HepG2 (cell line): ENCODE data around the gene TSLP. TPM values are rescaled to one million over a fixed set of nuclear protein-coding genes. Genes with fewer than 3 reads are reported as not detected.

ENCODE experiments used
- ATAC-seq: fragments of 200-7000 bp; cut with Tn5 transposase; 3 replicates; pipeline ENCODE4 v1.9.1; 2020; ENCODE audit warnings: mild to moderate bottlenecking, moderate library complexity
- BruUV-seq: library from RNA; stranded (reverse); fragments of 400-500 nt; replicated peaks from 2 replicates; lab custom pipeline; 2021; lab: Mats Ljungman, UMichigan
- CTCF ChIA-PET: fragments of 300-600 bp; formaldehyde crosslinking; extraction: SDS; loops from one replicate; lab custom pipeline; 2021; ENCODE audit warnings: low total read pairs, inconsistent platforms, low intra/inter-chr PET ratio; lab: Yijun Ruan, JAX
- POLR2A ChIA-PET: fragments of 350-600 bp; sonication (Branson Sonifier 250); formaldehyde crosslinking; loops from one replicate; lab custom pipeline; 2020; ENCODE audit warnings: antibody characterized with exemption, inconsistent platforms; lab: Yijun Ruan, JAX
- DNase-seq: peaks from one replicate; pipeline ENCODE4 v3.0.0-alpha.2; 2015; ENCODE audit warnings: low spot score
- FAIRE-seq: peaks from 3 replicates; lab custom pipeline; 2011; peaks lifted over from hg19 to GRCh38; lab: Jason Lieb, UNC
- H2AFZ ChIP-seq: one replicate; pipeline ENCODE4 v1.6.1; 2011; ENCODE audit warnings: low read length, inconsistent platforms
- H3K27ac ChIP-seq: fragments of 300-600 bp; 3 replicates; pipeline ENCODE4 v1.8.0; 2011; ENCODE audit warnings: mixed run types, mild to moderate bottlenecking, mixed read lengths, low read length, inconsistent platforms; ENCODE audit not compliant: insufficient read depth; ENCODE audit errors: extremely low read length
- H3K27me3 ChIP-seq, 2 experiments: fragments of 200-600 bp in 1 of 2; 2 replicates in 1 of 2; 3 replicates in 1 of 2; pipeline versions ENCODE4 v1.6.0 to v1.8.0; 2011; ENCODE audit warnings: low read length in 2 of 2, mild to moderate bottlenecking in 2 of 2, moderate library complexity in 2 of 2, inconsistent platforms in 1 of 2; ENCODE audit not compliant: insufficient read depth in 2 of 2, control insufficient read depth in 1 of 2
- H3K36me3 ChIP-seq, 2 experiments: fragments of 200-600 bp in 1 of 2; replicated peaks in 1 of 2; 2 replicates in 1 of 2; 3 replicates in 1 of 2; pipeline versions ENCODE4 v1.5.1 to v1.8.0; 2011; ENCODE audit warnings: low read length in 2 of 2, inconsistent platforms in 1 of 2; ENCODE audit not compliant: insufficient read depth in 2 of 2, control insufficient read depth in 1 of 2
- H3K4me1 ChIP-seq: 2 replicates; pipeline ENCODE4 v1.5.1; 2012; ENCODE audit warnings: low read length, inconsistent platforms; ENCODE audit not compliant: insufficient read depth
- H3K4me2 ChIP-seq: 2 replicates; pipeline ENCODE4 v1.6.0; 2011; ENCODE audit warnings: low read depth, low read length, inconsistent platforms
- H3K4me3 ChIP-seq, 3 experiments: fragments of 200-600 bp in 1 of 3; sonication (generic), shearing (Covaris generic) in 1 of 3; replicated peaks in 1 of 3; 2 replicates each; pipeline ENCODE4 v1.5.1; 2011 to 2016; ENCODE audit warnings: low read length in 3 of 3, inconsistent platforms in 2 of 3, low read depth in 2 of 3, mild to moderate bottlenecking in 2 of 3, control low read depth in 1 of 3, mixed read lengths in 1 of 3; ENCODE audit not compliant: insufficient read depth in 1 of 3
- H3K79me2 ChIP-seq: one replicate; pipeline ENCODE4 v1.6.1; 2011; ENCODE audit warnings: low read length, inconsistent platforms; ENCODE audit not compliant: insufficient read depth
- H3K9ac ChIP-seq: 2 replicates; pipeline ENCODE4 v1.6.0; 2011; ENCODE audit warnings: mild to moderate bottlenecking, low read depth, low read length, inconsistent platforms; ENCODE audit not compliant: insufficient read depth
- H3K9me3 ChIP-seq: 2 replicates; pipeline ENCODE4 v1.5.1; 2012; ENCODE audit warnings: mild to moderate bottlenecking, low read length
- H4K20me1 ChIP-seq: 2 replicates; pipeline ENCODE4 v1.6.0; 2011; ENCODE audit warnings: inconsistent platforms, mild to moderate bottlenecking, low read length, moderate library complexity; ENCODE audit not compliant: insufficient read depth
- FOSL1 ChIP-seq: sonication (generic); formaldehyde crosslinking; IDR thresholded peaks from 2 replicates; pipeline ENCODE4 v1.9.0; 2021; ENCODE audit warnings: missing genetic modification reagents, borderline replicate concordance
- JARID2 ChIP-seq: sonication (generic); formaldehyde crosslinking; IDR thresholded peaks from 2 replicates; pipeline ENCODE4 v1.8.1; 2023; ENCODE audit warnings: missing genetic modification reagents, inconsistent platforms; ENCODE audit not compliant: insufficient replicate concordance
- KAT8 ChIP-seq: IDR thresholded peaks from 2 replicates; pipeline ENCODE4 v1.6.1; 2016; ENCODE audit warnings: missing genetic modification reagents, missing compliant biosample characterization
- MXI1 ChIP-seq: IDR thresholded peaks from 3 replicates; pipeline ENCODE4 v1.6.1; 2012; ENCODE audit warnings: low read depth, low read length, inconsistent platforms, borderline replicate concordance
- NCOR1 ChIP-seq: fragments of 200-600 bp; sonication (generic); IDR thresholded peaks from 2 replicates; pipeline ENCODE4 v1.7.0; 2017; ENCODE audit warnings: antibody characterized with exemption, low read length, borderline replicate concordance
- REXO4 ChIP-seq: sonication (generic); formaldehyde crosslinking; IDR thresholded peaks from 2 replicates; pipeline ENCODE4 v1.8.0; 2022; ENCODE audit warnings: missing genetic modification reagents, mild to moderate bottlenecking, borderline replicate concordance
- TCF7L2 ChIP-seq: IDR thresholded peaks from 2 replicates; pipeline ENCODE4 v1.6.1; 2011; ENCODE audit warnings: mild to moderate bottlenecking, low read depth, low read length, moderate library complexity
- ZNF24 ChIP-seq: fragments of 450-650 bp; IDR thresholded peaks from 2 replicates; pipeline ENCODE4 v1.6.1; 2017; ENCODE audit warnings: antibody characterized with exemption, mild to moderate bottlenecking
- ZNF44 ChIP-seq: sonication (generic); formaldehyde crosslinking; IDR thresholded peaks from 2 replicates; pipeline ENCODE4 v1.5.1; 2020; ENCODE audit warnings: mild to moderate bottlenecking, missing genetic modification reagents
- ZSCAN20 ChIP-seq: sonication (generic); formaldehyde crosslinking; IDR thresholded peaks from 2 replicates; pipeline ENCODE4 v1.4.0; 2020; ENCODE audit warnings: missing genetic modification reagents, mild to moderate bottlenecking, borderline replicate concordance
- WGBS: methylation state at CpG from one replicate; pipeline ENCODE4 v1.1.6; 2017; ENCODE audit warnings: low lambda C conversion rate; 5-methylcytosine and 5-hydroxymethylcytosine counted together
- in situ Hi-C: cut with HindIII; loops from 2 replicates; pipeline ENCODE4 v1.10.0; 2017; ENCODE audit warnings: low pct_unique_long_range_greater_than_20kb; ENCODE audit not compliant: extremely low pct_ligation_motif_present
- intact Hi-C: fragments of 100-400 bp; cut with micrococcal nuclease; formaldehyde crosslinking; loops from one replicate; pipeline ENCODE4 v1.10.0; 2022; ENCODE audit not compliant: unreplicated experiment
- polyA plus RNA-seq, 8 experiments: library from polyadenylated mRNA; depleted of rRNA in 3 of 8; stranded (reverse) in 7 of 8; unstranded in 1 of 8; fragments of >200 nt; fragmentation: Illumina TruSeq in 4 of 8; extraction: Trizol in 4 of 8; gene quantifications; 2 replicates each; pipeline versions ENCODE4 v1.2.1 to v1.2.3, GENCODE V29; 2011 to 2016; ENCODE audit warnings: low read depth in 4 of 8, missing spikeins in 1 of 8, mixed read lengths in 1 of 8; ENCODE audit not compliant: insufficient read depth in 1 of 8
- total RNA-seq, 5 experiments: library from RNA; depleted of rRNA; stranded (reverse); fragments of >200 nt; fragmentation: Illumina TruSeq; extraction: Trizol; gene quantifications; 2 replicates each; pipeline ENCODE4 v1.2.3, GENCODE V29; 2016; ENCODE audit warnings: low read depth in 1 of 5
- TF ChIP-seq, protein P1 (sequence below): sonication (generic); formaldehyde crosslinking; IDR thresholded peaks from 2 replicates; pipeline ENCODE4 v1.4.0; 2020; ENCODE audit warnings: mild to moderate bottlenecking, missing genetic modification reagents
- TF ChIP-seq, protein P2 (sequence below): sonication (generic); formaldehyde crosslinking; IDR thresholded peaks from 2 replicates; pipeline ENCODE4 v1.5.1; 2020; ENCODE audit warnings: missing genetic modification reagents, mild to moderate bottlenecking, borderline replicate concordance
- TF ChIP-seq, protein P3 (sequence below): sonication (generic); formaldehyde crosslinking; IDR thresholded peaks from 2 replicates; pipeline ENCODE4 v1.4.0; 2020; ENCODE audit warnings: mild to moderate bottlenecking, missing genetic modification reagents, borderline replicate concordance
- TF ChIP-seq, protein P4 (sequence below): sonication (generic); formaldehyde crosslinking; IDR thresholded peaks from 2 replicates; pipeline ENCODE4 v1.4.0; 2020; ENCODE audit warnings: missing genetic modification reagents, borderline replicate concordance

TSLP gene
- total and polyA plus RNA-seq, 2 of the 13 experiments (the other 11 are each of a cell fraction or from before 2014, with no cell fraction given), result not detected

DNA sequence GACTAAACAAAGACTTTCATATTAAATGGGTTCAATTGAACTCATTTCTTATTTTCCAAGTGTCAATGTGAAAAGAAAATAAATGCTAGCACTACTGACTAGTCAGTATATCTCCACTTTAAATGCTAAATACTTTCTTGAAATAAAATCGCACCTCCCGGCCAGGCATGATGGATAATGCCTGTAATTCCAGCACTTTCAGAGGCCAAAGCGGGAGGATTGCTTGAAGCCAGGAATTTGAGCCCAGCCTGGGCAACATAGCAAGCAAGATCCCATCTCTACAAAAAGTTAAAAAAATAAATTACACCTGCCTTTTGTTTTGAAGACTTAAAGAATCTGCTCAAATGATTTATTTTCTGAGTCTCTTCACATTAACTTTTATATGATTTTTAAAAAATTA is 55.4 kb downstream of the TSLP start:
- Histone ChIP-seq H3K4me3 (no peak overlapping the region), H3K4me2 (no peak overlapping the region), H3K79me2 (no peaks in the 10 kb centered on the region), H3K9me3 (no peaks in the 10 kb centered on the region), H3K27me3 (no peaks in the 10 kb centered on the region; a peak in 1 of 5 replicates), H3K36me3 (peaks cover 4 to 27% of the 10 kb centered on the region in 2 experiments; a peak in 3 of 5 replicates), H2AFZ (no peak overlapping the region), H3K4me1 (no peaks in the 10 kb centered on the region), H3K27ac (no peak overlapping the region), H3K9ac (no peak overlapping the region), H4K20me1 (no peaks in the 10 kb centered on the region)
- FAIRE-seq (no peak), ATAC-seq (no peak), DNase-seq (no peak)
- BruUV-seq, result no TSS peak
- in situ Hi-C loops (no loop called here), intact Hi-C loops (no loop called here)
- CTCF ChIA-PET, result no interaction called here
- POLR2A ChIA-PET, result no interaction called here
- 94% methylated on average over 3 of the region's 3 CpGs for WGBS
- TF ChIP-seq ZNF24 (no peak), TCF7L2 (no peak), KAT8 (CRISPR knock-in tag) (no peak), JARID2 (CRISPR knock-in tag) (no peak), FOSL1 (no peak), ZNF44 (CRISPR knock-in tag) (no peak), REXO4 (no peak), NCOR1 (no peak), ZSCAN20 (no peak), MXI1 (no peak)
- TF ChIP-seq, protein P1, sequence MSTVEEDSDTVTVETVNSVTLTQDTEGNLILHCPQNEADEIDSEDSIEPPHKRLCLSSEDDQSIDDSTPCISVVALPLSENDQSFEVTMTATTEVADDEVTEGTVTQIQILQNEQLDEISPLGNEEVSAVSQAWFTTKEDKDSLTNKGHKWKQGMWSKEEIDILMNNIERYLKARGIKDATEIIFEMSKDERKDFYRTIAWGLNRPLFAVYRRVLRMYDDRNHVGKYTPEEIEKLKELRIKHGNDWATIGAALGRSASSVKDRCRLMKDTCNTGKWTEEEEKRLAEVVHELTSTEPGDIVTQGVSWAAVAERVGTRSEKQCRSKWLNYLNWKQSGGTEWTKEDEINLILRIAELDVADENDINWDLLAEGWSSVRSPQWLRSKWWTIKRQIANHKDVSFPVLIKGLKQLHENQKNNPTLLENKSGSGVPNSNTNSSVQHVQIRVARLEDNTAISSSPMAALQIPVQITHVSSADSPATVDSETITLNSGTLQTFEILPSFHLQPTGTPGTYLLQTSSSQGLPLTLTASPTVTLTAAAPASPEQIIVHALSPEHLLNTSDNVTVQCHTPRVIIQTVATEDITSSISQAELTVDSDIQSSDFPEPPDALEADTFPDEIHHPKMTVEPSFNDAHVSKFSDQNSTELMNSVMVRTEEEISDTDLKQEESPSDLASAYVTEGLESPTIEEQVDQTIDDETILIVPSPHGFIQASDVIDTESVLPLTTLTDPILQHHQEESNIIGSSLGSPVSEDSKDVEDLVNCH (CRISPR knock-in tag), result no peak
- TF ChIP-seq, protein P2, sequence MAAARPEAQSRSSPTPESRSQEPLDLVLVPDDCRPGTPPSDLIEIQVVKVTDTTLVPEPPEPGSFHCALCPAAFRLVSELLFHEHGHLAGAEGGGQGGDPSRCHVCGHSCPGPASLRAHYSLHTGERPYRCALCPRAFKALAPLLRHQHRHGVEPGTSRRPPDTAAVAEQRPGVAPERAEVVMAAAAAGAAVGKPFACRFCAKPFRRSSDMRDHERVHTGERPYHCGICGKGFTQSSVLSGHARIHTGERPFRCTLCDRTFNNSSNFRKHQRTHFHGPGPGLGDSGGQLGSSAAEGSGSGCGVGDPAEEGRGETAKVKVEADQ (CRISPR knock-in tag), result no peak
- TF ChIP-seq, protein P3, sequence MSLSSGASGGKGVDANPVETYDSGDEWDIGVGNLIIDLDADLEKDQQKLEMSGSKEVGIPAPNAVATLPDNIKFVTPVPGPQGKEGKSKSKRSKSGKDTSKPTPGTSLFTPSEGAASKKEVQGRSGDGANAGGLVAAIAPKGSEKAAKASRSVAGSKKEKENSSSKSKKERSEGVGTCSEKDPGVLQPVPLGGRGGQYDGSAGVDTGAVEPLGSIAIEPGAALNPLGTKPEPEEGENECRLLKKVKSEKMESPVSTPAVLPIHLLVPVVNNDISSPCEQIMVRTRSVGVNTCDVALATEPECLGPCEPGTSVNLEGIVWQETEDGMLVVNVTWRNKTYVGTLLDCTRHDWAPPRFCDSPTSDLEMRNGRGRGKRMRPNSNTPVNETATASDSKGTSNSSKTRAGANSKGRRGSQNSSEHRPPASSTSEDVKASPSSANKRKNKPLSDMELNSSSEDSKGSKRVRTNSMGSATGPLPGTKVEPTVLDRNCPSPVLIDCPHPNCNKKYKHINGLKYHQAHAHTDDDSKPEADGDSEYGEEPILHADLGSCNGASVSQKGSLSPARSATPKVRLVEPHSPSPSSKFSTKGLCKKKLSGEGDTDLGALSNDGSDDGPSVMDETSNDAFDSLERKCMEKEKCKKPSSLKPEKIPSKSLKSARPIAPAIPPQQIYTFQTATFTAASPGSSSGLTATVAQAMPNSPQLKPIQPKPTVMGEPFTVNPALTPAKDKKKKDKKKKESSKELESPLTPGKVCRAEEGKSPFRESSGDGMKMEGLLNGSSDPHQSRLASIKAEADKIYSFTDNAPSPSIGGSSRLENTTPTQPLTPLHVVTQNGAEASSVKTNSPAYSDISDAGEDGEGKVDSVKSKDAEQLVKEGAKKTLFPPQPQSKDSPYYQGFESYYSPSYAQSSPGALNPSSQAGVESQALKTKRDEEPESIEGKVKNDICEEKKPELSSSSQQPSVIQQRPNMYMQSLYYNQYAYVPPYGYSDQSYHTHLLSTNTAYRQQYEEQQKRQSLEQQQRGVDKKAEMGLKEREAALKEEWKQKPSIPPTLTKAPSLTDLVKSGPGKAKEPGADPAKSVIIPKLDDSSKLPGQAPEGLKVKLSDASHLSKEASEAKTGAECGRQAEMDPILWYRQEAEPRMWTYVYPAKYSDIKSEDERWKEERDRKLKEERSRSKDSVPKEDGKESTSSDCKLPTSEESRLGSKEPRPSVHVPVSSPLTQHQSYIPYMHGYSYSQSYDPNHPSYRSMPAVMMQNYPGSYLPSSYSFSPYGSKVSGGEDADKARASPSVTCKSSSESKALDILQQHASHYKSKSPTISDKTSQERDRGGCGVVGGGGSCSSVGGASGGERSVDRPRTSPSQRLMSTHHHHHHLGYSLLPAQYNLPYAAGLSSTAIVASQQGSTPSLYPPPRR (CRISPR knock-in tag), result no peak
- TF ChIP-seq, protein P4, sequence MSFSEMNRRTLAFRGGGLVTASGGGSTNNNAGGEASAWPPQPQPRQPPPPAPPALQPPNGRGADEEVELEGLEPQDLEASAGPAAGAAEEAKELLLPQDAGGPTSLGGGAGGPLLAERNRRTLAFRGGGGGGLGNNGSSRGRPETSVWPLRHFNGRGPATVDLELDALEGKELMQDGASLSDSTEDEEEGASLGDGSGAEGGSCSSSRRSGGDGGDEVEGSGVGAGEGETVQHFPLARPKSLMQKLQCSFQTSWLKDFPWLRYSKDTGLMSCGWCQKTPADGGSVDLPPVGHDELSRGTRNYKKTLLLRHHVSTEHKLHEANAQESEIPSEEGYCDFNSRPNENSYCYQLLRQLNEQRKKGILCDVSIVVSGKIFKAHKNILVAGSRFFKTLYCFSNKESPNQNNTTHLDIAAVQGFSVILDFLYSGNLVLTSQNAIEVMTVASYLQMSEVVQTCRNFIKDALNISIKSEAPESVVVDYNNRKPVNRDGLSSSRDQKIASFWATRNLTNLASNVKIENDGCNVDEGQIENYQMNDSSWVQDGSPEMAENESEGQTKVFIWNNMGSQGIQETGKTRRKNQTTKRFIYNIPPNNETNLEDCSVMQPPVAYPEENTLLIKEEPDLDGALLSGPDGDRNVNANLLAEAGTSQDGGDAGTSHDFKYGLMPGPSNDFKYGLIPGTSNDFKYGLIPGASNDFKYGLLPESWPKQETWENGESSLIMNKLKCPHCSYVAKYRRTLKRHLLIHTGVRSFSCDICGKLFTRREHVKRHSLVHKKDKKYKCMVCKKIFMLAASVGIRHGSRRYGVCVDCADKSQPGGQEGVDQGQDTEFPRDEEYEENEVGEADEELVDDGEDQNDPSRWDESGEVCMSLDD (CRISPR knock-in tag), result no peak
